Sigmoid colon (tissue), 7 donors: ENCODE results near the gene FCAMR. TPM values are rescaled to one million over a fixed set of nuclear protein-coding genes. Genes with fewer than 3 reads are reported as not detected.
"Not testable (repeated sequence)": the region's sequence is repeated elsewhere in the genome, so short reads cannot be mapped to it uniquely, and the experiment has no call there.

Experiments
- DNase-seq: peaks from one replicate; pipeline ENCODE4 v3.0.0-alpha.2; 2019
- H3K27ac ChIP-seq, 4 donors: fragments of 200-600 bp; sonication (generic); one replicate each; pipeline ENCODE4 v1.5.1; 2016 to 2019; ENCODE audit warnings: mild to moderate bottlenecking in 1 of 4
- H3K27me3 ChIP-seq, 3 donors: fragments of 200-600 bp; sonication (generic); one replicate each; pipeline ENCODE4 v1.5.1; 2019; ENCODE audit warnings: mild to moderate bottlenecking in 1 of 3
- H3K36me3 ChIP-seq, 4 donors: fragments of 200-600 bp; sonication (generic); one replicate each; pipeline ENCODE4 v1.5.1; 2016 to 2019
- H3K4me1 ChIP-seq, 4 donors: fragments of 200-600 bp; sonication (generic); one replicate each; pipeline ENCODE4 v1.5.1; 2017 to 2019
- H3K4me3 ChIP-seq, 4 donors: fragments of 200-600 bp; sonication (generic); one replicate each; pipeline ENCODE4 v1.5.1; 2017 to 2019; ENCODE audit warnings: mild to moderate bottlenecking in 2 of 4, moderate library complexity in 1 of 4
- H3K9me3 ChIP-seq, 4 donors: fragments of 200-600 bp in 3 of 4; sonication (generic) in 3 of 4; one replicate each; pipeline versions ENCODE4 v1.5.1 to v1.6.1; 2013 to 2019
- CTCF ChIP-seq, 4 experiments: fragments of 450-650 bp in 3 of 4; fragments of 200-600 bp in 1 of 4; IDR thresholded peaks; one replicate each; pipeline ENCODE4 v1.5.1; 2016 to 2019; ENCODE audit warnings: antibody characterized with exemption in 4 of 4, mild to moderate bottlenecking in 3 of 4, moderate library complexity in 2 of 4
- EP300 ChIP-seq, 4 donors: sonication (generic); formaldehyde crosslinking; IDR thresholded peaks; one replicate each; pipeline ENCODE4 v1.6.1; 2017; ENCODE audit warnings: antibody characterized with exemption in 4 of 4
- POLR2A ChIP-seq, 2 donors: fragments of 450-650 bp; IDR thresholded peaks; one replicate each; pipeline ENCODE4 v1.6.1; 2016; ENCODE audit warnings: antibody characterized with exemption in 2 of 2, mild to moderate bottlenecking in 2 of 2, moderate library complexity in 2 of 2
- POLR2AphosphoS5 ChIP-seq, 4 donors: sonication (generic); formaldehyde crosslinking; IDR thresholded peaks; one replicate each; pipeline ENCODE4 v1.6.1; 2017; ENCODE audit warnings: antibody characterized with exemption in 4 of 4
- WGBS, 2 donors: extraction: QIAGEN DNeasy Blood & Tissue Kit; methylation state at CpG; one replicate each; pipeline ENCODE4 v1.1.7; 2013; 5-methylcytosine and 5-hydroxymethylcytosine counted together
- intact Hi-C: fragments of 100-400 bp; cut with DNase I; formaldehyde crosslinking; loops from one replicate; pipeline ENCODE4 v1.15.1; 2023
- polyA plus RNA-seq, 3 donors: library from polyadenylated mRNA; stranded (reverse); fragments of 200-250 nt; gene quantifications; one replicate each; pipeline ENCODE4 v1.2.3, GENCODE V29; 2013
- total RNA-seq, 4 donors: library from RNA; depleted of rRNA; stranded (reverse); fragments of >200 nt; gene quantifications; one replicate each; pipeline ENCODE4 v1.1.0, GENCODE V29; 2016
- donor health status: healthy with polysubstance abuse.
- donor health status: Bipolar disorder and iron deficiency.
- donor health status: healthy.

Gene FCAMR
- total and polyA plus RNA-seq, 7 donors, result 1.5 TPM; not detected in 6

GRCh38 chr1:206929524-206929923 lies 40.7 kb downstream of the FCAMR start:
- Histone ChIP-seq H3K27me3 (no peaks in the 10 kb centered on the region), H3K9me3 (no peaks in the 10 kb centered on the region), H3K36me3 (no peaks in the 10 kb centered on the region), H3K27ac (no peak overlapping the region), H3K4me1 (no peaks in the 10 kb centered on the region), H3K4me3 (no peak overlapping the region)
- WGBS, 2 donors, result 62 to 80% methylated on average over 6 of the region's 6 CpGs
- TF ChIP-seq POLR2AphosphoS5 (IDR thresholded peaks at IDR 0.05) (no peak), CTCF (IDR thresholded peaks at IDR 0.05) (no peak), EP300 (IDR thresholded peaks at IDR 0.05) (no peak)
- intact Hi-C loops, result no loop called here
- no peak for DNase-seq

GRCh38 chr1:206926286-206926685 lies 44.0 kb downstream of the FCAMR start:
- intact Hi-C loops, result no loop called here
- DNase-seq, result no peak
- Histone ChIP-seq H3K36me3 (no peaks in the 10 kb centered on the region), H3K27me3 (no peaks in the 10 kb centered on the region), H3K4me3 (no peak overlapping the region), H3K9me3 (no peaks in the 10 kb centered on the region), H3K4me1 (no peaks in the 10 kb centered on the region), H3K27ac (no peak overlapping the region)
- TF ChIP-seq CTCF (IDR thresholded peaks at IDR 0.05), result no peak
- TF ChIP-seq EP300 (IDR thresholded peaks at IDR 0.05), result no peak
- no peak for TF ChIP-seq POLR2A (IDR thresholded peaks at IDR 0.05)
- no peak for TF ChIP-seq POLR2AphosphoS5 (IDR thresholded peaks at IDR 0.05)
- 61 to 84% methylated on average over 2 of the region's 2 CpGs for WGBS, 2 donors

GRCh38 chr1:206925106-206925736 lies 45.0 kb downstream of the FCAMR start:
- no peaks in the 10 kb centered on the region for H3K9me3 ChIP-seq
- H3K36me3 ChIP-seq, result no peaks in the 10 kb centered on the region
- H3K4me3 ChIP-seq, result no peak overlapping the region
- no peak for DNase-seq
- no peaks in the 10 kb centered on the region for H3K27me3 ChIP-seq
- H3K27ac ChIP-seq, result no peak overlapping the region
- TF ChIP-seq POLR2AphosphoS5 (IDR thresholded peaks at IDR 0.05) (peak in 1 of 4 donors; percentile 6), POLR2A (IDR thresholded peaks at IDR 0.05) (no peak)
- H3K4me1 ChIP-seq, result no peaks in the 10 kb centered on the region
- WGBS, 2 donors, result 47 to 48% methylated on average over 11 of the region's 11 CpGs
- intact Hi-C loops, result no loop called here

- no peak for DNase-seq
- H3K4me1 ChIP-seq, result no peaks in the 10 kb centered on the region
- no peak overlapping the region for H3K4me3 ChIP-seq
- H3K27ac ChIP-seq, result no peak overlapping the region
- no peak for TF ChIP-seq POLR2A (IDR thresholded peaks at IDR 0.05)
- no peak for TF ChIP-seq CTCF (IDR thresholded peaks at IDR 0.05)
- TF ChIP-seq EP300 (IDR thresholded peaks at IDR 0.05), result no peak
- TF ChIP-seq POLR2AphosphoS5 (IDR thresholded peaks at IDR 0.05), result no peak
- intact Hi-C loops, result no loop called here
- no peaks in the 10 kb centered on the region for H3K27me3 ChIP-seq
- 60 to 84% methylated on average over 8 of the region's 8 CpGs for WGBS, 2 donors
- no peaks in the 10 kb centered on the region for H3K9me3 ChIP-seq
- no peaks in the 10 kb centered on the region for H3K36me3 ChIP-seq
Measured at GRCh38 chr1:206924592-206925105, 45.6 kb downstream of the FCAMR start.

GRCh38 chr1:206923961-206924557 lies 46.2 kb downstream of the FCAMR start:
- H3K27ac ChIP-seq, H3K27me3 ChIP-seq, H3K4me1 ChIP-seq, H3K36me3 ChIP-seq, DNase-seq, H3K4me3 ChIP-seq, intact Hi-C loops, H3K9me3 ChIP-seq: not testable (repeated sequence)
- 95 to 96% methylated on average over 4 of the region's 4 CpGs for WGBS, 2 donors
